IMR-90 (cell line): ENCODE data around the gene TBC1D1.

Experiments used
- CTCF ChIP-seq: conservative IDR thresholded peaks from 2 replicates; pipeline ENCODE4 v1.5.1; 2012; ENCODE audit warnings: mild to moderate bottlenecking, low read depth, low read length, improper control_type of control experiment
- POLR2A ChIP-seq: IDR thresholded peaks from 2 replicates; pipeline ENCODE4 v1.6.1; 2012; ENCODE audit warnings: mild to moderate bottlenecking, low read depth, low read length

GRCh38 chr4:38021751-38022150 is 130.9 kb downstream of the TBC1D1 start:
- no peak for TF ChIP-seq POLR2A
- no peak for TF ChIP-seq CTCF
